HCT116 (cell line): ENCODE data around the gene IGLL5. TPM values are rescaled to one million over a fixed set of nuclear protein-coding genes. Genes with fewer than 3 reads are reported as not detected.

Source experiments
- ATAC-seq: fragments of 200-7000 bp; cut with Tn5 transposase; 2 replicates; pipeline ENCODE4 v1.9.1; 2020; ENCODE audit warnings: mild to moderate bottlenecking, moderate library complexity
- BruUV-seq: library from RNA; stranded (reverse); fragments of 400-500 nt; replicated peaks from 2 replicates; lab custom pipeline; 2021; lab: Mats Ljungman, UMichigan
- CTCF ChIA-PET: fragments of 300-600 bp; sonication (Branson Sonifier 250); formaldehyde crosslinking; loops from one replicate; lab custom pipeline; 2021; ENCODE audit warnings: antibody characterized with exemption; lab: Charles Lee
- POLR2A ChIA-PET: fragments of 300-600, 350-600 bp; sonication (Branson Sonifier 250); formaldehyde crosslinking; loops from one replicate; lab custom pipeline; 2021; ENCODE audit warnings: antibody characterized with exemption; lab: Charles Lee
- RAD21 ChIA-PET, 2 experiments: fragments of 300-600 bp; sonication (Branson Sonifier 250); formaldehyde crosslinking; loops; one replicate each; lab custom pipeline; 2023; ENCODE audit warnings: low total read pairs in 2 of 2; ENCODE audit not compliant: uncharacterized antibody in 2 of 2, unreplicated experiment in 2 of 2, low non-redundant PET in 1 of 2; lab: Charles Lee
- DNase-seq: peaks from one replicate; pipeline ENCODE4 v3.0.0-alpha.2; 2010; ENCODE audit warnings: low read depth, low spot score
- H2AFZ ChIP-seq: fragments of 200-600 bp; shearing (Covaris generic), sonication (generic); 2 replicates; pipeline ENCODE4 v1.6.1; 2017; ENCODE audit warnings: low read depth, mixed run types, mixed read lengths, antibody characterized with exemption, low read length; ENCODE audit not compliant: poor library complexity, severe bottlenecking
- H3K27ac ChIP-seq: 2 replicates; pipeline ENCODE4 v1.5.1; 2012; ENCODE audit warnings: low read depth, low read length
- H3K27me3 ChIP-seq: fragments of 200-600 bp; sonication (generic); 2 replicates; pipeline ENCODE4 v1.6.1; 2016; ENCODE audit warnings: mixed run types, low read length, mixed read lengths; ENCODE audit not compliant: insufficient read depth
- H3K36me3 ChIP-seq, 2 experiments: fragments of 200-500 bp in 1 of 2; fragments of 200-600 bp in 1 of 2; sonication (Bioruptor generic) in 1 of 2; sonication (generic) in 1 of 2; 2 replicates each; pipeline versions ENCODE4 v1.5.1 to v1.6.1; 2014 to 2016; ENCODE audit warnings: low read length in 2 of 2, inconsistent platforms in 1 of 2, mixed read lengths in 1 of 2, mixed run types in 1 of 2; ENCODE audit not compliant: insufficient read depth in 2 of 2, control insufficient read depth in 1 of 2
- H3K4me1 ChIP-seq, 2 experiments: fragments of 200-600 bp in 1 of 2; sonication (generic) in 1 of 2; 2 replicates each; pipeline versions ENCODE4 v1.5.1 to v1.6.1; 2012 to 2017; ENCODE audit warnings: low read length in 2 of 2, inconsistent platforms in 1 of 2, mild to moderate bottlenecking in 1 of 2, mixed read lengths in 1 of 2, mixed run types in 1 of 2, moderate library complexity in 1 of 2; ENCODE audit not compliant: insufficient read depth in 2 of 2, control insufficient read depth in 1 of 2
- H3K4me2 ChIP-seq: fragments of 200-600 bp; sonication (generic); 2 replicates; pipeline ENCODE4 v1.6.1; 2017; ENCODE audit warnings: mixed run types, low read length, mixed read lengths
- H3K4me3 ChIP-seq, 2 experiments: fragments of 200-600 bp in 1 of 2; sonication (generic) in 1 of 2; replicated peaks in 1 of 2; 2 replicates each; pipeline ENCODE4 v1.5.1; 2011 to 2016; ENCODE audit warnings: low read length in 2 of 2, control low read depth in 1 of 2, low read depth in 1 of 2, mild to moderate bottlenecking in 1 of 2, mixed read lengths in 1 of 2, mixed run types in 1 of 2
- H3K79me2 ChIP-seq: fragments of 200-600 bp; sonication (generic); 2 replicates; pipeline ENCODE4 v1.6.1; 2017; ENCODE audit warnings: mild to moderate bottlenecking, mixed run types, low read length, moderate library complexity, mixed read lengths; ENCODE audit not compliant: insufficient read depth
- H3K9ac ChIP-seq: fragments of 200-600 bp; sonication (generic); 2 replicates; pipeline ENCODE4 v1.6.1; 2016; ENCODE audit warnings: low read length, mixed read lengths
- H3K9me2 ChIP-seq: fragments of 200-600 bp; sonication (generic), shearing (Covaris generic); 2 replicates; pipeline ENCODE4 v1.6.1; 2017; ENCODE audit warnings: mixed run types, mild to moderate bottlenecking, moderate library complexity; ENCODE audit not compliant: insufficient read depth
- H3K9me3 ChIP-seq, 2 experiments: fragments of 200-500 bp in 1 of 2; fragments of 200-600 bp in 1 of 2; sonication (Bioruptor generic) in 1 of 2; sonication (generic) in 1 of 2; 2 replicates each; pipeline ENCODE4 v1.6.1; 2014 to 2017; ENCODE audit warnings: low read length in 2 of 2, mixed read lengths in 2 of 2, inconsistent platforms in 1 of 2, low read depth in 1 of 2, mild to moderate bottlenecking in 1 of 2, mixed run types in 1 of 2, moderate library complexity in 1 of 2; ENCODE audit not compliant: control insufficient read depth in 1 of 2, insufficient read depth in 1 of 2
- H4K20me1 ChIP-seq: fragments of 200-600 bp; sonication (generic), shearing (Covaris generic); 2 replicates; pipeline ENCODE4 v1.6.1; 2017; ENCODE audit warnings: mixed run types, mild to moderate bottlenecking, moderate library complexity; ENCODE audit not compliant: insufficient read depth
- intact Hi-C: fragments of 100-400 bp; cut with micrococcal nuclease; formaldehyde crosslinking; loops from 2 replicates; pipeline ENCODE4 v1.10.0; 2022
- total RNA-seq: library from RNA; stranded (reverse); gene quantifications from one replicate; pipeline ENCODE4 v1.2.1, GENCODE V29; 2021; ENCODE audit not compliant: unreplicated experiment
- TF ChIP-seq, protein P1 (sequence below): IDR thresholded peaks from 2 replicates; pipeline ENCODE4 v1.6.1; 2011; ENCODE audit warnings: mild to moderate bottlenecking, low read length, moderate library complexity; ENCODE audit not compliant: insufficient replicate concordance; ENCODE audit errors: extremely low read depth
- TF ChIP-seq, protein P2 (sequence below): IDR thresholded peaks from 2 replicates; pipeline ENCODE4 v1.6.1; 2012

The IGLL5 gene
- total RNA-seq, 1 experiment from 2014 or later: not detected

- Histone ChIP-seq H3K9ac (no peak overlapping the region), H3K79me2 (no peaks in the 10 kb centered on the region), H3K27me3 (peaks cover 57% of the 10 kb centered on the region), H3K9me2 (no peaks in the 10 kb centered on the region), H3K36me3 (no peaks in the 10 kb centered on the region), H3K4me3 (no peak overlapping the region), H4K20me1 (no peaks in the 10 kb centered on the region), H3K4me2 (no peak overlapping the region), H3K9me3 (no peaks in the 10 kb centered on the region), H2AFZ (no peak overlapping the region), H3K27ac (no peak overlapping the region), H3K4me1 (no peaks in the 10 kb centered on the region)
- ATAC-seq (no peak), DNase-seq (no peak)
- no TSS peak for BruUV-seq
- ChIA-PET RAD21 (no interaction called here), POLR2A (no interaction called here), CTCF (no interaction called here)
- TF ChIP-seq, protein P1, sequence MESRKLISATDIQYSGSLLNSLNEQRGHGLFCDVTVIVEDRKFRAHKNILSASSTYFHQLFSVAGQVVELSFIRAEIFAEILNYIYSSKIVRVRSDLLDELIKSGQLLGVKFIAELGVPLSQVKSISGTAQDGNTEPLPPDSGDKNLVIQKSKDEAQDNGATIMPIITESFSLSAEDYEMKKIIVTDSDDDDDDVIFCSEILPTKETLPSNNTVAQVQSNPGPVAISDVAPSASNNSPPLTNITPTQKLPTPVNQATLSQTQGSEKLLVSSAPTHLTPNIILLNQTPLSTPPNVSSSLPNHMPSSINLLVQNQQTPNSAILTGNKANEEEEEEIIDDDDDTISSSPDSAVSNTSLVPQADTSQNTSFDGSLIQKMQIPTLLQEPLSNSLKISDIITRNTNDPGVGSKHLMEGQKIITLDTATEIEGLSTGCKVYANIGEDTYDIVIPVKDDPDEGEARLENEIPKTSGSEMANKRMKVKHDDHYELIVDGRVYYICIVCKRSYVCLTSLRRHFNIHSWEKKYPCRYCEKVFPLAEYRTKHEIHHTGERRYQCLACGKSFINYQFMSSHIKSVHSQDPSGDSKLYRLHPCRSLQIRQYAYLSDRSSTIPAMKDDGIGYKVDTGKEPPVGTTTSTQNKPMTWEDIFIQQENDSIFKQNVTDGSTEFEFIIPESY: no peak
- intact Hi-C loops: no loop called here
These were observed 22.1 kb downstream of the IGLL5 start for GRCh38 chr22:22909605-22910271.

GRCh38 chr22:22910272-22911240 is 22.9 kb downstream of the IGLL5 start:
- H3K27me3 ChIP-seq: peaks cover 57% of the 10 kb centered on the region

More at GRCh38 chr22:22910272-22911240, 22.9 kb downstream of the IGLL5 start:
- Histone ChIP-seq H3K9me2 (no peaks in the 10 kb centered on the region), H3K4me1 (no peaks in the 10 kb centered on the region), H3K79me2 (no peaks in the 10 kb centered on the region), H3K4me3 (no peak overlapping the region), H3K36me3 (no peaks in the 10 kb centered on the region), H4K20me1 (no peaks in the 10 kb centered on the region), H3K9ac (no peak overlapping the region), H3K27ac (no peak overlapping the region), H3K9me3 (no peaks in the 10 kb centered on the region), H3K4me2 (no peak overlapping the region), H2AFZ (no peak overlapping the region)
- CTCF ChIA-PET: no interaction called here
- TF ChIP-seq, protein P2, sequence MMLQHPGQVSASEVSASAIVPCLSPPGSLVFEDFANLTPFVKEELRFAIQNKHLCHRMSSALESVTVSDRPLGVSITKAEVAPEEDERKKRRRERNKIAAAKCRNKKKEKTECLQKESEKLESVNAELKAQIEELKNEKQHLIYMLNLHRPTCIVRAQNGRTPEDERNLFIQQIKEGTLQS: no peak
- BruUV-seq: no TSS peak
- intact Hi-C loops: no loop called here
- DNase-seq (no peak), ATAC-seq (no peak)
- POLR2A ChIA-PET: no interaction called here
- RAD21 ChIA-PET: no interaction called here
